TTC549 (cell line): Measurements from ENCODE around the gene FGF14.
"Not testable (repeated sequence)": the region's sequence is repeated elsewhere in the genome, so short reads cannot be mapped to it uniquely, and the experiment has no call there.

Experiments
- FAIRE-seq: peaks from 2 replicates; lab custom pipeline; 2012; peaks lifted over from hg19 to GRCh38; lab: Jason Lieb, UNC

The FGF14 gene

GRCh38 chr13:102128216-102128810 is 273.5 kb downstream of the FGF14 start:
- FAIRE-seq, result no peak

- no peak for FAIRE-seq
These were observed 274.7 kb downstream of the FGF14 start for GRCh38 chr13:102127153-102127552.

- no peak for FAIRE-seq
These were observed 279.7 kb downstream of the FGF14 start for GRCh38 chr13:102122147-102122546.

GRCh38 chr13:102117175-102117831 is 284.5 kb downstream of the FGF14 start:
- FAIRE-seq, result no peak

- FAIRE-seq, result no peak
These were observed 298.4 kb downstream of the FGF14 start for GRCh38 chr13:102103469-102103868.

- FAIRE-seq, result no peak
These were observed 301.6 kb downstream of the FGF14 start for GRCh38 chr13:102100234-102100633.

- no peak for FAIRE-seq
These were observed 304.1 kb downstream of the FGF14 start for GRCh38 chr13:102097708-102098107.

GRCh38 chr13:102093288-102093687 is 308.6 kb downstream of the FGF14 start:
- FAIRE-seq, result not testable (repeated sequence)

- no peak for FAIRE-seq
These were observed 310.6 kb downstream of the FGF14 start for GRCh38 chr13:102091231-102091630.

- FAIRE-seq, result no peak
These were observed 311.3 kb downstream of the FGF14 start for GRCh38 chr13:102090532-102090931.

- FAIRE-seq, result no peak
These were observed 312.1 kb downstream of the FGF14 start for GRCh38 chr13:102089722-102090121.

- FAIRE-seq, result no peak
These were observed 312.7 kb downstream of the FGF14 start for GRCh38 chr13:102089177-102089576.

GRCh38 chr13:102073251-102073650 is 328.6 kb downstream of the FGF14 start:
- no peak for FAIRE-seq

GRCh38 chr13:102071711-102072110 is 330.1 kb downstream of the FGF14 start:
- no peak for FAIRE-seq

- FAIRE-seq, result not testable (repeated sequence)
These were observed 333.5 kb downstream of the FGF14 start for GRCh38 chr13:102068323-102068722.

GRCh38 chr13:102055090-102055779 is 346.6 kb downstream of the FGF14 start:
- FAIRE-seq, result no peak

- no peak for FAIRE-seq
These were observed 352.0 kb downstream of the FGF14 start for GRCh38 chr13:102049853-102050252.

GRCh38 chr13:102045731-102046130 is 356.1 kb downstream of the FGF14 start:
- FAIRE-seq, result no peak

- no peak for FAIRE-seq
These were observed 359.1 kb downstream of the FGF14 start for GRCh38 chr13:102042746-102043145.

- no peak for FAIRE-seq
These were observed 360.3 kb downstream of the FGF14 start for GRCh38 chr13:102041544-102041943.

- no peak for FAIRE-seq
These were observed 361.0 kb downstream of the FGF14 start for GRCh38 chr13:102040812-102041211.

- FAIRE-seq, result no peak
These were observed 362.6 kb downstream of the FGF14 start for GRCh38 chr13:102039264-102039663.

GRCh38 chr13:102038787-102039186 is 363.1 kb downstream of the FGF14 start:
- no peak for FAIRE-seq

- no peak for FAIRE-seq
These were observed 365.9 kb downstream of the FGF14 start for GRCh38 chr13:102035969-102036368.
